GM12878 (cell line): ENCODE results near the gene NAT8.
"Not testable (repeated sequence)": the region's sequence is repeated elsewhere in the genome, so short reads cannot be mapped to it uniquely, and the experiment has no call there.

Experiments
- BHLHE40 ChIP-seq, 2 experiments: fragments of 450-650 bp in 1 of 2; IDR thresholded peaks; 2 replicates each; pipeline ENCODE4 v1.6.1; 2011 to 2017; ENCODE audit warnings: low read depth in 2 of 2, borderline replicate concordance in 1 of 2, improper control_type of control experiment in 1 of 2, low read length in 1 of 2, mild to moderate bottlenecking in 1 of 2
- FOXM1 ChIP-seq: IDR thresholded peaks from 2 replicates; pipeline ENCODE4 v1.6.1; 2012; ENCODE audit warnings: low read depth, mild to moderate bottlenecking, inconsistent platforms, low read length, moderate library complexity
- NFYB ChIP-seq: IDR thresholded peaks from 2 replicates; pipeline ENCODE4 v1.6.1; 2011; ENCODE audit warnings: low read depth, mild to moderate bottlenecking, low read length, improper control_type of control experiment, moderate library complexity; ENCODE audit not compliant: insufficient read depth
- RCOR1 ChIP-seq: conservative IDR thresholded peaks from 2 replicates; pipeline ENCODE4 v1.6.1; 2012; ENCODE audit warnings: low read depth, low read length, improper control_type of control experiment
- SRF ChIP-seq, 2 experiments: IDR thresholded peaks; 2 replicates each; pipeline ENCODE4 v1.6.1; 2011; ENCODE audit warnings: low read depth in 2 of 2, low read length in 2 of 2, mild to moderate bottlenecking in 1 of 2, moderate library complexity in 1 of 2
- TCF12 ChIP-seq: IDR thresholded peaks from 2 replicates; pipeline ENCODE4 v1.6.1; 2011; ENCODE audit warnings: low read depth, mild to moderate bottlenecking, low read length
- ZNF274 ChIP-seq: IDR thresholded peaks from one replicate; pipeline ENCODE4 v1.8.0; 2011; ENCODE audit not compliant: insufficient read length, insufficient read depth
- TF ChIP-seq, protein P1 (sequence below): fragments of 450-650 bp; IDR thresholded peaks from 2 replicates; pipeline ENCODE4 v1.6.1; 2016; ENCODE audit warnings: mild to moderate bottlenecking, moderate library complexity, borderline replicate concordance
- TF ChIP-seq, protein P2 (sequence below): fragments of 450-650 bp; formaldehyde crosslinking; IDR thresholded peaks from 2 replicates; pipeline ENCODE4 v1.4.0; 2022; ENCODE audit warnings: mild to moderate bottlenecking, moderate library complexity
- TF ChIP-seq, protein P3 (sequence below): IDR thresholded peaks from 2 replicates; pipeline ENCODE4 v1.6.1; 2011; ENCODE audit warnings: mild to moderate bottlenecking, low read depth, low read length, moderate library complexity; ENCODE audit not compliant: insufficient replicate concordance
- TF ChIP-seq, protein P4 (sequence below): IDR thresholded peaks from 2 replicates; pipeline ENCODE4 v1.6.1; 2012; ENCODE audit warnings: low read depth, low read length, improper control_type of control experiment

DNA sequence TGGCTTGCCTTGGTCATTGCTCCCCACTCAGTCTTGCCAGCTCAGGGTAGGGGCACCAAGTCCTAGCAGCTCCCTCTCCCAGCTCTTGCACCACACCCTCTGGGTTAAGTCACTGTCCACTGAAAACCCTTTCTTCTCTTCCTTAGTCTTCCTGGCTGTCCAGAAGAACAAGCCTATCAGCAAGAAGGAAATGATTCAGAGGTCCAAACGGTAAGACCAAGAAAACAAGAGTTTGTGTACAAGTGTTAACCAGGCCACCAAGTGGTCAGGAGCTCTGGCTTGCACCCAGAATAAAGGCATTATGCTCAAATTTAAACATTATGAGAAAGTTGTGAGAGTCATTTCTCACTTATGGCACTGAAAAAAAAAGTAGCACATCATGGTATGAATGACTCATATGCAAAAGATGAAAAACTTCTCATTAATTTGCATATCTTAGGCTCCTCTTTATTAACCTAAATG, 32.5 kb upstream of the NAT8 start:
- not testable (repeated sequence) for TF ChIP-seq NFYB; FOXM1; TCF12; BHLHE40 (IDR thresholded peaks at IDR 0.05; ENCODE audit: borderline replicate concordance in 1 of 2, low read depth in 2 of 2, low read length in 1 of 2); RCOR1; SRF (IDR thresholded peaks at IDR 0.05; ENCODE audit: low read depth in 2 of 2, low read length in 2 of 2); ZNF274
- TF ChIP-seq, protein P1, sequence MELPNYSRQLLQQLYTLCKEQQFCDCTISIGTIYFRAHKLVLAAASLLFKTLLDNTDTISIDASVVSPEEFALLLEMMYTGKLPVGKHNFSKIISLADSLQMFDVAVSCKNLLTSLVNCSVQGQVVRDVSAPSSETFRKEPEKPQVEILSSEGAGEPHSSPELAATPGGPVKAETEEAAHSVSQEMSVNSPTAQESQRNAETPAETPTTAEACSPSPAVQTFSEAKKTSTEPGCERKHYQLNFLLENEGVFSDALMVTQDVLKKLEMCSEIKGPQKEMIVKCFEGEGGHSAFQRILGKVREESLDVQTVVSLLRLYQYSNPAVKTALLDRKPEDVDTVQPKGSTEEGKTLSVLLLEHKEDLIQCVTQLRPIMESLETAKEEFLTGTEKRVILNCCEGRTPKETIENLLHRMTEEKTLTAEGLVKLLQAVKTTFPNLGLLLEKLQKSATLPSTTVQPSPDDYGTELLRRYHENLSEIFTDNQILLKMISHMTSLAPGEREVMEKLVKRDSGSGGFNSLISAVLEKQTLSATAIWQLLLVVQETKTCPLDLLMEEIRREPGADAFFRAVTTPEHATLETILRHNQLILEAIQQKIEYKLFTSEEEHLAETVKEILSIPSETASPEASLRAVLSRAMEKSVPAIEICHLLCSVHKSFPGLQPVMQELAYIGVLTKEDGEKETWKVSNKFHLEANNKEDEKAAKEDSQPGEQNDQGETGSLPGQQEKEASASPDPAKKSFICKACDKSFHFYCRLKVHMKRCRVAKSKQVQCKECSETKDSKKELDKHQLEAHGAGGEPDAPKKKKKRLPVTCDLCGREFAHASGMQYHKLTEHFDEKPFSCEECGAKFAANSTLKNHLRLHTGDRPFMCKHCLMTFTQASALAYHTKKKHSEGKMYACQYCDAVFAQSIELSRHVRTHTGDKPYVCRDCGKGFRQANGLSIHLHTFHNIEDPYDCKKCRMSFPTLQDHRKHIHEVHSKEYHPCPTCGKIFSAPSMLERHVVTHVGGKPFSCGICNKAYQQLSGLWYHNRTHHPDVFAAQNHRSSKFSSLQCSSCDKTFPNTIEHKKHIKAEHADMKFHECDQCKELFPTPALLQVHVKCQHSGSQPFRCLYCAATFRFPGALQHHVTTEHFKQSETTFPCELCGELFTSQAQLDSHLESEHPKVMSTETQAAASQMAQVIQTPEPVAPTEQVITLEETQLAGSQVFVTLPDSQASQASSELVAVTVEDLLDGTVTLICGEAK: not testable (repeated sequence)
- TF ChIP-seq, protein P2, sequence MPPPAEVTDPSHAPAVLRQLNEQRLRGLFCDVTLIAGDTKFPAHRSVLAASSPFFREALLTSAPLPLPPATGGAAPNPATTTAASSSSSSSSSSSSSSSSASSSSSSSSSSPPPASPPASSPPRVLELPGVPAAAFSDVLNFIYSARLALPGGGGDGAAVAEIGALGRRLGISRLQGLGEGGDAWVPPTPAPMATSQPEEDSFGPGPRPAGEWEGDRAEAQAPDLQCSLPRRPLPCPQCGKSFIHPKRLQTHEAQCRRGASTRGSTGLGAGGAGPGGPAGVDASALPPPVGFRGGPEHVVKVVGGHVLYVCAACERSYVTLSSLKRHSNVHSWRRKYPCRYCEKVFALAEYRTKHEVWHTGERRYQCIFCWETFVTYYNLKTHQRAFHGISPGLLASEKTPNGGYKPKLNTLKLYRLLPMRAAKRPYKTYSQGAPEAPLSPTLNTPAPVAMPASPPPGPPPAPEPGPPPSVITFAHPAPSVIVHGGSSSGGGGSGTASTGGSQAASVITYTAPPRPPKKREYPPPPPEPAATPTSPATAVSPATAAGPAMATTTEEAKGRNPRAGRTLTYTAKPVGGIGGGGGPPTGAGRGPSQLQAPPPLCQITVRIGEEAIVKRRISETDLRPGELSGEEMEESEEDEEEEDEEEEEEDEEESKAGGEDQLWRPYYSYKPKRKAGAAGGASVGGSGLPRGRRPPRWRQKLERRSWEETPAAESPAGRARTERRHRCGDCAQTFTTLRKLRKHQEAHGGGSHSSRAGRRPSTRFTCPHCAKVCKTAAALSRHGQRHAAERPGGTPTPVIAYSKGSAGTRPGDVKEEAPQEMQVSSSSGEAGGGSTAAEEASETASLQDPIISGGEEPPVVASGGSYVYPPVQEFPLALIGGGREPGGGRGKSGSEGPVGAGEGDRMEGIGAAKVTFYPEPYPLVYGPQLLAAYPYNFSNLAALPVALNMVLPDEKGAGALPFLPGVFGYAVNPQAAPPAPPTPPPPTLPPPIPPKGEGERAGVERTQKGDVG (CRISPR knock-in tag): not testable (repeated sequence)
- TF ChIP-seq, protein P3, sequence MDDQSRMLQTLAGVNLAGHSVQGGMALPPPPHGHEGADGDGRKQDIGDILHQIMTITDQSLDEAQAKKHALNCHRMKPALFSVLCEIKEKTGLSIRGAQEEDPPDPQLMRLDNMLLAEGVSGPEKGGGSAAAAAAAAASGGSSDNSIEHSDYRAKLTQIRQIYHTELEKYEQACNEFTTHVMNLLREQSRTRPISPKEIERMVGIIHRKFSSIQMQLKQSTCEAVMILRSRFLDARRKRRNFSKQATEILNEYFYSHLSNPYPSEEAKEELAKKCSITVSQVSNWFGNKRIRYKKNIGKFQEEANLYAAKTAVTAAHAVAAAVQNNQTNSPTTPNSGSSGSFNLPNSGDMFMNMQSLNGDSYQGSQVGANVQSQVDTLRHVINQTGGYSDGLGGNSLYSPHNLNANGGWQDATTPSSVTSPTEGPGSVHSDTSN: not testable (repeated sequence)
- TF ChIP-seq, protein P4, sequence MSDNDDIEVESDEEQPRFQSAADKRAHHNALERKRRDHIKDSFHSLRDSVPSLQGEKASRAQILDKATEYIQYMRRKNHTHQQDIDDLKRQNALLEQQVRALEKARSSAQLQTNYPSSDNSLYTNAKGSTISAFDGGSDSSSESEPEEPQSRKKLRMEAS: not testable (repeated sequence)
